GM12873 (cell line): ENCODE results near the gene GALNT12.

Source experiments
- TF ChIP-seq, protein P1 (sequence below): IDR thresholded peaks from 2 replicates; pipeline ENCODE4 v1.5.1; 2012; ENCODE audit warnings: low read depth, mild to moderate bottlenecking, moderate library complexity, low read length, control low read depth; ENCODE audit not compliant: insufficient read depth; ENCODE audit errors: missing control alignments

The GALNT12 gene

DNA sequence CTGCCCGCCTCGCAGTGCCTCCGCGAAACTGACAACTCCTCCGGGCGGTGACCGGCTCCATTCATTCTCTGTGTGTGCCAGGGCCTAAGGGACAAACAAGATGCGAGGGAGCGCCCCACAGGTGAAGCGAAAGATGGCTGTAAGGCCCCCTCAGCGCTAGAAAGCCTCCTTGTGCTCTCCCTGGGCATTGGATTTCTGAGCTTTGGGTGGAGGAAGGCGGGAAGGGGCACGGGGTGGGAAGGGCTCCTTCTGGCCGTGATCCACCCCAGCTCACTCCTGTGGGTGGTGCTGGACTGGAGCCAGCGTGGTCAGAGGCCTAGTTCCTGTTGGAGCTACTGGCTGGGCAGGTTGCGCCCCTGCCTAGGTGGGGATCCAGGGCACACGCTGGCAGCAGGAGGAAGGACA, 943 bp downstream of the GALNT12 start:
- TF ChIP-seq, protein P1, sequence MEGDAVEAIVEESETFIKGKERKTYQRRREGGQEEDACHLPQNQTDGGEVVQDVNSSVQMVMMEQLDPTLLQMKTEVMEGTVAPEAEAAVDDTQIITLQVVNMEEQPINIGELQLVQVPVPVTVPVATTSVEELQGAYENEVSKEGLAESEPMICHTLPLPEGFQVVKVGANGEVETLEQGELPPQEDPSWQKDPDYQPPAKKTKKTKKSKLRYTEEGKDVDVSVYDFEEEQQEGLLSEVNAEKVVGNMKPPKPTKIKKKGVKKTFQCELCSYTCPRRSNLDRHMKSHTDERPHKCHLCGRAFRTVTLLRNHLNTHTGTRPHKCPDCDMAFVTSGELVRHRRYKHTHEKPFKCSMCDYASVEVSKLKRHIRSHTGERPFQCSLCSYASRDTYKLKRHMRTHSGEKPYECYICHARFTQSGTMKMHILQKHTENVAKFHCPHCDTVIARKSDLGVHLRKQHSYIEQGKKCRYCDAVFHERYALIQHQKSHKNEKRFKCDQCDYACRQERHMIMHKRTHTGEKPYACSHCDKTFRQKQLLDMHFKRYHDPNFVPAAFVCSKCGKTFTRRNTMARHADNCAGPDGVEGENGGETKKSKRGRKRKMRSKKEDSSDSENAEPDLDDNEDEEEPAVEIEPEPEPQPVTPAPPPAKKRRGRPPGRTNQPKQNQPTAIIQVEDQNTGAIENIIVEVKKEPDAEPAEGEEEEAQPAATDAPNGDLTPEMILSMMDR, result no peak

GRCh38 chr9:98808875-98809274, 1.4 kb downstream of the GALNT12 start:
- TF ChIP-seq, protein P1, result no peak

GRCh38 chr9:98809311-98810101, 2.0 kb downstream of the GALNT12 start:
- TF ChIP-seq, protein P1, result no peak

DNA sequence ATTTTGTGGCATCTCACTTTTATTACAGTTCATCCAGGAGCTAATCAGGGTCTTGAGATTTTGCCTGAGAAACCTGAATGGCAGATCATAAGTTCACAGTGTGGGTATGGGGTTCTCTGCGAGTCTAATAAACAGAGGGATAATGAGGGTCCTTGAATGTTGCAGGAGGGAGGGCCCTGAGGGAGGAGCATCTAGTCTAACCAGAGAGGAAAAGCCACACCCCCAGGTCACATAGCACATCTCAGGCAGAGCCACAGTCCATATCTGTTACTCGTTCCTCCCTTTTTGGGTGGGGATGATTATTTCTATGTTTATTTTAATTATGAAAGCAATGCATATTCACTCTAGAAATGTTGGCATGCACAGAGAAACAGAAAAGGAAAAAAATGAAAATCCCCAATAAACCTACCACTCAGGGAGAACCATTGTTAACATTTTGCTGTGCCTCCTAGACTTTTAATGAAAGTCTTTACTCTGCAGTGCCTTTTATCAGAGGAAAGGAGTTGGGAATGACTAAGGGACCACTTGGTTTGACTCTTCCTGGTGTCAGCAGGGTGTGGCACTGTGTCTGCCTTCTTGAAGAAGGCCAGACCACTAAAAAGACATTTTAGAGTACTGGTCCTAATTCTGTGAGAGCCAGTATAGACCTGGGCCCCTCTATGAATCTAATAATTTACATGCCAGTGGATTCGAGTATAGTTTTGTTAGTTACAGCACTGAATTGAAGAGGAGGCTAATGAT, 2.8 kb downstream of the GALNT12 start:
- TF ChIP-seq, protein P1, result no peak

DNA sequence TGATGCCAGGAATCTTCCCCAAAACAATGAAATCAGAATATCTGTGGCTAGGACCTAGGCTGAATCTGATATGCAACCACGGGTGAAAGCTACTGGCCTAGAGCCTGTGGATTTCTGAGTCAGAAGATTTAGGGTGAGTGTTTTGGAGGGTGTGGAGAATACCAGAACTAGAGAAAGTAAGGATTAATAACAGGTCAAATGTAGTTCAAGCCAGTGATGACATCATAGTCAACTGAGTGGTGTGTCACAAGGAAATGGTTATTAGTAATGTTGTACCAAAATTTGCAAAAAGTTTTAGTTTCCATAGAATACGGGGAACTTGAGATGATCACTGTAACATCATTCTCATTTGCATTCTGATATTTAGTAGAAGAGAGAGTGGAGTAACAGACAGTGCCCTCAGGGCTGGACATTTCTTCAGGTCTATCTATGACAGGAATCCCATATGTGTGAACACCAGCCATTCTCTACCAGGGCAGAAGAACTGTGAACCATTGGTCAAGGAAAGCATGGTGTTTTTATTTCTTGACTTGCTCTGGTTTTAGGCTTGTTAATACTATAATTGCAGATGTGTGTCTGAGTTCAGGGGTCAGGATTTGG, 3.7 kb downstream of the GALNT12 start:
- TF ChIP-seq, protein P1, result no peak

- TF ChIP-seq, protein P1, result no peak
These were observed 8.0 kb downstream of the GALNT12 start for GRCh38 chr9:98815391-98815951.

DNA sequence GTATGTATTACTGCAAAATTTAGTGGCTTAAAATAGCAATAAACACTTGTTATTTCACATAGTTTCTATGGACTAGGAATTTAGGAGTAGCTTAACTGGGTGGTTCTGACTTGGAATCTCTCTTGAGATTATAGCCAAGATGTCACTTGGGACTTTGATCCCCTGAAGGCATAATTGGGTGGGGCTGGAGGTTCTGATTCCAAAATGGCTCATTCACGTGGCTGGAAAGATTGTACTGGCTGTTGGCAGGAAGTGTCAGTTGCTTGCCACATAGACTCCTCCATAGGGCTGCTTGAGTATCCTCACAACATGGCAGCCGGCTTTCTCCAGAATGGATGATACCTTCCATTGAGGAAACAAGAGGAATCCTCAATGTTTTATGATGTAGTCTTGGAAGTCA, 11.3 kb downstream of the GALNT12 start:
- TF ChIP-seq, protein P1, result no peak
